GM12875 (cell line): ENCODE data around the gene NCBP2L.

ENCODE experiments used
- H3K4me3 ChIP-seq: one replicate; pipeline ENCODE4 v1.5.1; 2011; ENCODE audit warnings: low read depth, low read length, control low read depth
- CTCF ChIP-seq: IDR thresholded peaks from 2 replicates; pipeline ENCODE4 v1.5.1; 2011; ENCODE audit warnings: low read depth, mild to moderate bottlenecking, control low read depth, inconsistent platforms, low read length, moderate library complexity, borderline replicate concordance; ENCODE audit not compliant: insufficient read depth

NCBP2L gene

GRCh38 chrX:107777536-107777832 is at the start of gene NCBP2L:
NCBP2L (plus strand) TSS chrX:107777733; CDS start chrX:107794221, 16,488 bp downstream.
- peak within 1 kb of the TSS; percentile 10 for H3K4me3 ChIP-seq
- no peak for TF ChIP-seq CTCF

- no peak for TF ChIP-seq CTCF
- no peak overlapping the region for H3K4me3 ChIP-seq
Measured at GRCh38 chrX:107728371-107729099, 49.0 kb upstream of the NCBP2L start.

GRCh38 chrX:107729558-107730297 is 47.8 kb upstream of the NCBP2L start:
- no peak overlapping the region for H3K4me3 ChIP-seq
- no peak for TF ChIP-seq CTCF

- no peak overlapping the region for H3K4me3 ChIP-seq
- no peak for TF ChIP-seq CTCF
Measured at GRCh38 chrX:107730298-107730655, 47.3 kb upstream of the NCBP2L start.

GRCh38 chrX:107730991-107731766 is 46.4 kb upstream of the NCBP2L start:
- H3K4me3 ChIP-seq, result no peak overlapping the region
- TF ChIP-seq CTCF, result no peak

GRCh38 chrX:107731831-107732502 is 45.6 kb upstream of the NCBP2L start:
- H3K4me3 ChIP-seq, result no peak overlapping the region
- TF ChIP-seq CTCF, result no peak
